GM23338 (cell line): ENCODE data around the gene PDE7B. TPM values are rescaled to one million over a fixed set of nuclear protein-coding genes. Genes with fewer than 3 reads are reported as not detected.
A peak's percentile ranks its signal among the peaks of the same experiment; 100 is the strongest.

Experiments
- ATAC-seq: fragments of 200-7000 bp; cut with Tn5 transposase; 3 replicates; pipeline ENCODE4 v1.9.1; 2020
- DNase-seq: peaks from one replicate; pipeline ENCODE4 v3.0.0-alpha.2; 2015; ENCODE audit warnings: low spot score
- H2AFZ ChIP-seq: fragments of 200-600 bp; sonication (generic); 2 replicates; pipeline ENCODE4 v1.8.0; 2016; ENCODE audit warnings: antibody characterized with exemption, mild to moderate bottlenecking, moderate library complexity
- H3F3A ChIP-seq: fragments of 200-600 bp; sonication (generic); replicated peaks from 2 replicates; pipeline ENCODE4 v1.8.0; 2017; ENCODE audit warnings: antibody characterized with exemption, mixed run types, low read depth
- H3K27ac ChIP-seq: fragments of 200-600 bp; sonication (generic); 2 replicates; pipeline ENCODE4 v1.6.1; 2016; ENCODE audit warnings: low read depth
- H3K27me3 ChIP-seq: fragments of 200-600 bp; sonication (generic); 2 replicates; pipeline ENCODE4 v1.8.0; 2016; ENCODE audit warnings: mild to moderate bottlenecking, mixed run types, moderate library complexity; ENCODE audit not compliant: insufficient read depth
- H3K36me3 ChIP-seq: fragments of 200-600 bp; sonication (generic); 2 replicates; pipeline ENCODE4 v1.8.0; 2016; ENCODE audit warnings: mild to moderate bottlenecking; ENCODE audit not compliant: insufficient read depth
- H3K4me1 ChIP-seq: fragments of 200-600 bp; sonication (generic); 2 replicates; pipeline ENCODE4 v1.8.0; 2016; ENCODE audit warnings: mild to moderate bottlenecking, moderate library complexity; ENCODE audit not compliant: insufficient read depth
- H3K4me2 ChIP-seq: fragments of 200-600 bp; sonication (generic); 2 replicates; pipeline ENCODE4 v1.7.1; 2017; ENCODE audit warnings: mixed run types
- H3K4me3 ChIP-seq: fragments of 200-600 bp; sonication (generic); 2 replicates; pipeline ENCODE4 v1.6.1; 2016; ENCODE audit warnings: mixed run types
- H3K79me2 ChIP-seq: fragments of 200-600 bp; sonication (generic); replicated peaks from 2 replicates; pipeline ENCODE4 v1.8.0; 2017; ENCODE audit warnings: mild to moderate bottlenecking; ENCODE audit not compliant: insufficient read depth
- H3K9me2 ChIP-seq: fragments of 200-600 bp; sonication (generic); 2 replicates; pipeline ENCODE4 v1.8.0; 2017; ENCODE audit not compliant: insufficient read depth
- H4K20me1 ChIP-seq: fragments of 200-600 bp; sonication (generic); replicated peaks from 2 replicates; pipeline ENCODE4 v1.8.0; 2017; ENCODE audit warnings: mild to moderate bottlenecking; ENCODE audit not compliant: insufficient read depth
- H3K27ac Mint-ChIP-seq: 2 replicates; pipeline ENCODE4 v1.8.0; 2020; ENCODE audit warnings: inconsistent platforms, mild to moderate bottlenecking, moderate library complexity, mixed read lengths
- H3K27me3 Mint-ChIP-seq: 3 replicates; pipeline ENCODE4 v1.8.0; 2022; ENCODE audit warnings: low read depth, mild to moderate bottlenecking, moderate library complexity, mixed read lengths, inconsistent platforms; ENCODE audit not compliant: insufficient read depth, poor library complexity
- H3K36me3 Mint-ChIP-seq: 3 replicates; pipeline ENCODE4 v1.8.0; 2021; ENCODE audit warnings: low read depth, mild to moderate bottlenecking, inconsistent platforms, moderate library complexity, mixed read lengths
- H3K4me1 Mint-ChIP-seq: 3 replicates; pipeline ENCODE4 v1.8.0; 2020; ENCODE audit warnings: mild to moderate bottlenecking, inconsistent platforms, mixed read lengths
- H3K4me3 Mint-ChIP-seq: 3 replicates; pipeline ENCODE4 v1.8.0; 2021; ENCODE audit warnings: moderate library complexity, mild to moderate bottlenecking, inconsistent platforms, mixed read lengths
- H3K9me3 Mint-ChIP-seq: 3 replicates; pipeline ENCODE4 v1.8.0; 2020; ENCODE audit warnings: moderate library complexity, mild to moderate bottlenecking, inconsistent platforms, mixed read lengths
- EZH2phosphoT487 ChIP-seq: fragments of 200-600 bp; sonication (generic); IDR thresholded peaks from one replicate; pipeline ENCODE4 v1.8.1; 2018; ENCODE audit warnings: antibody characterized with exemption; ENCODE audit not compliant: unreplicated experiment
- NANOG ChIP-seq: IDR thresholded peaks from 2 replicates; pipeline ENCODE4 v1.6.1; 2016; ENCODE audit warnings: antibody characterized with exemption, borderline replicate concordance
- POLR2AphosphoS5 ChIP-seq: IDR thresholded peaks from 2 replicates; pipeline ENCODE4 v1.6.1; 2016; ENCODE audit warnings: antibody characterized with exemption, low read depth
- STAT1 ChIP-seq: IDR thresholded peaks from one replicate; pipeline ENCODE4 v1.6.1; 2016; ENCODE audit warnings: antibody characterized with exemption; ENCODE audit not compliant: unreplicated experiment
- ZNF114 ChIP-seq: fragments of 250-450 bp; sonication (Bioruptor Pico); IDR thresholded peaks from 2 replicates; pipeline ENCODE4 v1.5.0; 2020; ENCODE audit warnings: mild to moderate bottlenecking, moderate library complexity
- polyA plus RNA-seq: library from polyadenylated mRNA; unstranded; fragments of >200 nt; fragmentation: Nextera tagmentation; extraction: Ambion mirVana; gene quantifications from 2 replicates; pipeline ENCODE4 v1.2.1, GENCODE V29; 2016
- total RNA-seq: library from RNA; depleted of rRNA; stranded (reverse); fragments of >200 nt; shearing (Covaris generic); gene quantifications from 2 replicates; pipeline ENCODE4 v1.2.3, GENCODE V29; 2014
- TF ChIP-seq, protein P1 (sequence below): IDR thresholded peaks from 2 replicates; pipeline ENCODE4 v1.6.1; 2016; ENCODE audit warnings: antibody characterized with exemption
- TF ChIP-seq, protein P2 (sequence below): fragments of 250-450 bp; sonication (Bioruptor Pico); IDR thresholded peaks from 2 replicates; pipeline ENCODE4 v1.5.0; 2020; ENCODE audit warnings: mild to moderate bottlenecking, moderate library complexity
- TF ChIP-seq, protein P3 (sequence below): IDR thresholded peaks from one replicate; pipeline ENCODE4 v1.6.1; 2018; ENCODE audit warnings: antibody characterized with exemption; ENCODE audit not compliant: unreplicated experiment
- TF ChIP-seq, protein P4 (sequence below), 2 experiments: fragments of 200-600 bp in 1 of 2; sonication (generic) in 1 of 2; conservative IDR thresholded peaks; 2 replicates each; pipeline versions ENCODE4 v1.5.1 to v1.6.1; 2016 to 2017; ENCODE audit warnings: antibody characterized with exemption in 2 of 2, low read depth in 2 of 2, mild to moderate bottlenecking in 2 of 2, moderate library complexity in 1 of 2

PDE7B gene
- total and polyA plus RNA-seq, 2 experiments from 2014 or later = 0.07 TPM; not detected in 1

DNA sequence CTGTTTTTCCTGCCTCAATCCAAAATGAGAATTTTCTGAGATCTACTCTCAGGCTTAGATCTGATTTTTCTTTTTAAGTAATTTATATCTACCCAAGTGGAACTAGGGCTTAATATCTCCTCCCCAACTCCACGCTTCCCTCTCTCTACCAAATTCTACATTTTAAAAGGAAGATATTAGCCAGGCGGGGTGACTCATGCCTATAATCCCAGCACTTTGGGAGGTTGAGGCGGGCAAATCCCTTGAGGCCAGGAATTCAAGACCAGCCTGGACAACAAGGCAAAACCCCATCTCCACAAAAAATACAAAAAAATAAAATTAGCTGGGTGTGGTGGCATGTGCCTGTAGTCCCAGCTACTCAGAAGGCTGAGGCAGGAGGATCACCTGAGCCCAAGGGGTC, 337.6 kb downstream of the PDE7B start (continued):
- no peak for TF ChIP-seq EZH2phosphoT487
- TF ChIP-seq, protein P1, sequence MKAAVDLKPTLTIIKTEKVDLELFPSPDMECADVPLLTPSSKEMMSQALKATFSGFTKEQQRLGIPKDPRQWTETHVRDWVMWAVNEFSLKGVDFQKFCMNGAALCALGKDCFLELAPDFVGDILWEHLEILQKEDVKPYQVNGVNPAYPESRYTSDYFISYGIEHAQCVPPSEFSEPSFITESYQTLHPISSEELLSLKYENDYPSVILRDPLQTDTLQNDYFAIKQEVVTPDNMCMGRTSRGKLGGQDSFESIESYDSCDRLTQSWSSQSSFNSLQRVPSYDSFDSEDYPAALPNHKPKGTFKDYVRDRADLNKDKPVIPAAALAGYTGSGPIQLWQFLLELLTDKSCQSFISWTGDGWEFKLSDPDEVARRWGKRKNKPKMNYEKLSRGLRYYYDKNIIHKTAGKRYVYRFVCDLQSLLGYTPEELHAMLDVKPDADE = no peak
- TF ChIP-seq, protein P2, sequence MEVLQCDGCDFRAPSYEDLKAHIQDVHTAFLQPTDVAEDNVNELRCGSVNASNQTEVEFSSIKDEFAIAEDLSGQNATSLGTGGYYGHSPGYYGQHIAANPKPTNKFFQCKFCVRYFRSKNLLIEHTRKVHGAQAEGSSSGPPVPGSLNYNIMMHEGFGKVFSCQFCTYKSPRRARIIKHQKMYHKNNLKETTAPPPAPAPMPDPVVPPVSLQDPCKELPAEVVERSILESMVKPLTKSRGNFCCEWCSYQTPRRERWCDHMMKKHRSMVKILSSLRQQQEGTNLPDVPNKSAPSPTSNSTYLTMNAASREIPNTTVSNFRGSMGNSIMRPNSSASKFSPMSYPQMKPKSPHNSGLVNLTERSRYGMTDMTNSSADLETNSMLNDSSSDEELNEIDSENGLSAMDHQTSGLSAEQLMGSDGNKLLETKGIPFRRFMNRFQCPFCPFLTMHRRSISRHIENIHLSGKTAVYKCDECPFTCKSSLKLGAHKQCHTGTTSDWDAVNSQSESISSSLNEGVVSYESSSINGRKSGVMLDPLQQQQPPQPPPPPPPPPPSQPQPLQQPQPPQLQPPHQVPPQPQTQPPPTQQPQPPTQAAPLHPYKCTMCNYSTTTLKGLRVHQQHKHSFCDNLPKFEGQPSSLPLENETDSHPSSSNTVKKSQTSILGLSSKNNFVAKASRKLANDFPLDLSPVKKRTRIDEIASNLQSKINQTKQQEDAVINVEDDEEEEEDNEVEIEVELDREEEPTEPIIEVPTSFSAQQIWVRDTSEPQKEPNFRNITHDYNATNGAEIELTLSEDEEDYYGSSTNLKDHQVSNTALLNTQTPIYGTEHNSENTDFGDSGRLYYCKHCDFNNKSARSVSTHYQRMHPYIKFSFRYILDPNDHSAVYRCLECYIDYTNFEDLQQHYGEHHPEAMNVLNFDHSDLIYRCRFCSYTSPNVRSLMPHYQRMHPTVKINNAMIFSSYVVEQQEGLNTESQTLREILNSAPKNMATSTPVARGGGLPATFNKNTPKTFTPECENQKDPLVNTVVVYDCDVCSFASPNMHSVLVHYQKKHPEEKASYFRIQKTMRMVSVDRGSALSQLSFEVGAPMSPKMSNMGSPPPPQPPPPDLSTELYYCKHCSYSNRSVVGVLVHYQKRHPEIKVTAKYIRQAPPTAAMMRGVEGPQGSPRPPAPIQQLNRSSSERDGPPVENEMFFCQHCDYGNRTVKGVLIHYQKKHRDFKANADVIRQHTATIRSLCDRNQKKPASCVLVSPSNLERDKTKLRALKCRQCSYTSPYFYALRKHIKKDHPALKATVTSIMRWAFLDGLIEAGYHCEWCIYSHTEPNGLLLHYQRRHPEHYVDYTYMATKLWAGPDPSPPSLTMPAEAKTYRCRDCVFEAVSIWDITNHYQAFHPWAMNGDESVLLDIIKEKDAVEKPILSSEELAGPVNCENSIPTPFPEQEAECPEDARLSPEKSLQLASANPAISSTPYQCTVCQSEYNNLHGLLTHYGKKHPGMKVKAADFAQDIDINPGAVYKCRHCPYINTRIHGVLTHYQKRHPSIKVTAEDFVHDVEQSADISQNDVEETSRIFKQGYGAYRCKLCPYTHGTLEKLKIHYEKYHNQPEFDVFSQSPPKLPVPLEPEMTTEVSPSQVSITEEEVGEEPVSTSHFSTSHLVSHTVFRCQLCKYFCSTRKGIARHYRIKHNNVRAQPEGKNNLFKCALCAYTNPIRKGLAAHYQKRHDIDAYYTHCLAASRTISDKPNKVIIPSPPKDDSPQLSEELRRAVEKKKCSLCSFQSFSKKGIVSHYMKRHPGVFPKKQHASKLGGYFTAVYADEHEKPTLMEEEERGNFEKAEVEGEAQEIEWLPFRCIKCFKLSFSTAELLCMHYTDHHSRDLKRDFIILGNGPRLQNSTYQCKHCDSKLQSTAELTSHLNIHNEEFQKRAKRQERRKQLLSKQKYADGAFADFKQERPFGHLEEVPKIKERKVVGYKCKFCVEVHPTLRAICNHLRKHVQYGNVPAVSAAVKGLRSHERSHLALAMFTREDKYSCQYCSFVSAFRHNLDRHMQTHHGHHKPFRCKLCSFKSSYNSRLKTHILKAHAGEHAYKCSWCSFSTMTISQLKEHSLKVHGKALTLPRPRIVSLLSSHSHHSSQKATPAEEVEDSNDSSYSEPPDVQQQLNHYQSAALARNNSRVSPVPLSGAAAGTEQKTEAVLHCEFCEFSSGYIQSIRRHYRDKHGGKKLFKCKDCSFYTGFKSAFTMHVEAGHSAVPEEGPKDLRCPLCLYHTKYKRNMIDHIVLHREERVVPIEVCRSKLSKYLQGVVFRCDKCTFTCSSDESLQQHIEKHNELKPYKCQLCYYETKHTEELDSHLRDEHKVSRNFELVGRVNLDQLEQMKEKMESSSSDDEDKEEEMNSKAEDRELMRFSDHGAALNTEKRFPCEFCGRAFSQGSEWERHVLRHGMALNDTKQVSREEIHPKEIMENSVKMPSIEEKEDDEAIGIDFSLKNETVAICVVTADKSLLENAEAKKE (CRISPR knock-in tag) = no peak

DNA sequence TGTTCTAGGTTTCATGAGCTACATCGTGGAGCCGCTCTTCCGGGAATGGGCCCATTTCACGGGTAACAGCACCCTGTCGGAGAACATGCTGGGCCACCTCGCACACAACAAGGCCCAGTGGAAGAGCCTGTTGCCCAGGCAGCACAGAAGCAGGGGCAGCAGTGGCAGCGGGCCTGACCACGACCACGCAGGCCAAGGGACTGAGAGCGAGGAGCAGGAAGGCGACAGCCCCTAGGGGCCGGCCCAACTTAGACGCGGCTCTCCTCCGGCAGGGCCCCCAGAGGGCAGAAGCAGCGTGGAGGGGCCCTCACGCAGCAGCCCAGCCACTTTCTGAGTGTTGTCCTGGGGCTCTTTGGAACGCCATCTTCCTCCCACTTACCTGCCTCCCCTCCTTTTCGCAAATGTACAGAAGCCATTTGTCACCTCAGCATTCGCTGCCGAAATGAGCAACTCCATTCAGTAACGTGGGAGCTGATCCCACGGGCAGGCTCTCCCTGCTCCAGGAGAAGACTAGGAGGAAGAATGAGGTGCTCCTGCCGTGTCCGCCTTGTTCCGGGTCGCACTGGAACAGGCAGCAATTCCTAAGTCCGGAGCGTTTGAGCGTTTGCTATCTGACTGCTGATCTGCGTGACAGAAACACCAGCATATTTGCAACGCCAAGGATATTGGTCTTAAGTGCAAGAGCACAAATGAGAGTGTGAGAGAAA, 340.3 kb downstream of the PDE7B start:
- ATAC-seq (peak; percentile 88), DNase-seq (peak; percentile 36)
- Histone ChIP-seq H3K9me2 (no peaks in the 10 kb centered on the region), H3K36me3 (no peaks in the 10 kb centered on the region), H3K79me2 (no peaks in the 10 kb centered on the region), H2AFZ (peak overlapping the region; percentile 81; the same call in 1 of the 2 replicates), H3K4me1 (no peaks in the 10 kb centered on the region), H3F3A (no peaks in the 10 kb centered on the region), H3K27ac (no peak overlapping the region), H3K27me3 (no peaks in the 10 kb centered on the region), H3K4me3 (no peak overlapping the region), H4K20me1 (no peaks in the 10 kb centered on the region), H3K4me2 (no peak overlapping the region)
- Mint-ChIP-seq H3K4me1 (no peaks in the 10 kb centered on the region), H3K36me3 (no peaks in the 10 kb centered on the region), H3K4me3 (no peak overlapping the region), H3K9me3 (no peaks in the 10 kb centered on the region; the same call in 2 of the 3 replicates), H3K27me3 (peaks cover 2% of the 10 kb centered on the region), H3K27ac (no peak overlapping the region)
- TF ChIP-seq POLR2AphosphoS5 (no peak), NANOG (no peak), ZNF114 (CRISPR knock-in tag) (no peak), STAT1 (no peak)
- TF ChIP-seq, protein P1 = no peak
- TF ChIP-seq, protein P3, sequence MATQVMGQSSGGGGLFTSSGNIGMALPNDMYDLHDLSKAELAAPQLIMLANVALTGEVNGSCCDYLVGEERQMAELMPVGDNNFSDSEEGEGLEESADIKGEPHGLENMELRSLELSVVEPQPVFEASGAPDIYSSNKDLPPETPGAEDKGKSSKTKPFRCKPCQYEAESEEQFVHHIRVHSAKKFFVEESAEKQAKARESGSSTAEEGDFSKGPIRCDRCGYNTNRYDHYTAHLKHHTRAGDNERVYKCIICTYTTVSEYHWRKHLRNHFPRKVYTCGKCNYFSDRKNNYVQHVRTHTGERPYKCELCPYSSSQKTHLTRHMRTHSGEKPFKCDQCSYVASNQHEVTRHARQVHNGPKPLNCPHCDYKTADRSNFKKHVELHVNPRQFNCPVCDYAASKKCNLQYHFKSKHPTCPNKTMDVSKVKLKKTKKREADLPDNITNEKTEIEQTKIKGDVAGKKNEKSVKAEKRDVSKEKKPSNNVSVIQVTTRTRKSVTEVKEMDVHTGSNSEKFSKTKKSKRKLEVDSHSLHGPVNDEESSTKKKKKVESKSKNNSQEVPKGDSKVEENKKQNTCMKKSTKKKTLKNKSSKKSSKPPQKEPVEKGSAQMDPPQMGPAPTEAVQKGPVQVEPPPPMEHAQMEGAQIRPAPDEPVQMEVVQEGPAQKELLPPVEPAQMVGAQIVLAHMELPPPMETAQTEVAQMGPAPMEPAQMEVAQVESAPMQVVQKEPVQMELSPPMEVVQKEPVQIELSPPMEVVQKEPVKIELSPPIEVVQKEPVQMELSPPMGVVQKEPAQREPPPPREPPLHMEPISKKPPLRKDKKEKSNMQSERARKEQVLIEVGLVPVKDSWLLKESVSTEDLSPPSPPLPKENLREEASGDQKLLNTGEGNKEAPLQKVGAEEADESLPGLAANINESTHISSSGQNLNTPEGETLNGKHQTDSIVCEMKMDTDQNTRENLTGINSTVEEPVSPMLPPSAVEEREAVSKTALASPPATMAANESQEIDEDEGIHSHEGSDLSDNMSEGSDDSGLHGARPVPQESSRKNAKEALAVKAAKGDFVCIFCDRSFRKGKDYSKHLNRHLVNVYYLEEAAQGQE = no peak
- TF ChIP-seq, protein P4, sequence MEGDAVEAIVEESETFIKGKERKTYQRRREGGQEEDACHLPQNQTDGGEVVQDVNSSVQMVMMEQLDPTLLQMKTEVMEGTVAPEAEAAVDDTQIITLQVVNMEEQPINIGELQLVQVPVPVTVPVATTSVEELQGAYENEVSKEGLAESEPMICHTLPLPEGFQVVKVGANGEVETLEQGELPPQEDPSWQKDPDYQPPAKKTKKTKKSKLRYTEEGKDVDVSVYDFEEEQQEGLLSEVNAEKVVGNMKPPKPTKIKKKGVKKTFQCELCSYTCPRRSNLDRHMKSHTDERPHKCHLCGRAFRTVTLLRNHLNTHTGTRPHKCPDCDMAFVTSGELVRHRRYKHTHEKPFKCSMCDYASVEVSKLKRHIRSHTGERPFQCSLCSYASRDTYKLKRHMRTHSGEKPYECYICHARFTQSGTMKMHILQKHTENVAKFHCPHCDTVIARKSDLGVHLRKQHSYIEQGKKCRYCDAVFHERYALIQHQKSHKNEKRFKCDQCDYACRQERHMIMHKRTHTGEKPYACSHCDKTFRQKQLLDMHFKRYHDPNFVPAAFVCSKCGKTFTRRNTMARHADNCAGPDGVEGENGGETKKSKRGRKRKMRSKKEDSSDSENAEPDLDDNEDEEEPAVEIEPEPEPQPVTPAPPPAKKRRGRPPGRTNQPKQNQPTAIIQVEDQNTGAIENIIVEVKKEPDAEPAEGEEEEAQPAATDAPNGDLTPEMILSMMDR (conservative IDR thresholded peaks at IDR 0.05; ENCODE audit: low read depth in 2 of 2) = no peak
